Measurements from ENCODE around the gene CEP162.
"Not testable (repeated sequence)": the region's sequence is repeated elsewhere in the genome, so short reads cannot be mapped to it uniquely, and the experiment has no call there.

The CEP162 gene

GRCh38 chr6:84111351-84111750 is 116.1 kb downstream of the CEP162 start:
- not testable (repeated sequence) for DNase-seq (ENCODE audit: low read depth, low spot score); H3K4me3 ChIP-seq (ENCODE audit: low read length)

GRCh38 chr6:84107495-84107894 is 119.9 kb downstream of the CEP162 start:
- no peak overlapping the region for H3K4me3 ChIP-seq (ENCODE audit: low read length)
- DNase-seq (ENCODE audit: low read depth, low spot score), result no peak

GRCh38 chr6:84105215-84105924 is 122.1 kb downstream of the CEP162 start:
- H3K4me3 ChIP-seq (ENCODE audit: low read length); DNase-seq (ENCODE audit: low read depth, low spot score): not testable (repeated sequence)

GRCh38 chr6:84103029-84103428 is 124.4 kb downstream of the CEP162 start:
- no peak for DNase-seq (ENCODE audit: low read depth, low spot score)
- H3K4me3 ChIP-seq (ENCODE audit: low read length), result no peak overlapping the region

- no peak overlapping the region for H3K4me3 ChIP-seq (ENCODE audit: low read length)
- DNase-seq (ENCODE audit: low read depth, low spot score), result no peak
Measured at GRCh38 chr6:84095156-84095555, 132.3 kb downstream of the CEP162 start.

GRCh38 chr6:84093441-84094435 is 133.7 kb downstream of the CEP162 start:
- no peak overlapping the region for H3K4me3 ChIP-seq (ENCODE audit: low read length)
- DNase-seq (ENCODE audit: low read depth, low spot score), result peak; percentile 44

- no peak for DNase-seq (ENCODE audit: low read depth, low spot score)
- no peak overlapping the region for H3K4me3 ChIP-seq (ENCODE audit: low read length)
Measured at GRCh38 chr6:84089552-84089951, 137.9 kb downstream of the CEP162 start.

- no peak overlapping the region for H3K4me3 ChIP-seq (ENCODE audit: low read length)
- DNase-seq (ENCODE audit: low read depth, low spot score), result no peak
Measured at GRCh38 chr6:84089081-84089480, 138.4 kb downstream of the CEP162 start.

GRCh38 chr6:84086545-84087429 is 140.7 kb downstream of the CEP162 start:
- DNase-seq (ENCODE audit: low read depth, low spot score), result no peak

GRCh38 chr6:84086056-84086455 is 141.4 kb downstream of the CEP162 start:
- H3K4me3 ChIP-seq (ENCODE audit: low read length), result no peak overlapping the region
- no peak for DNase-seq (ENCODE audit: low read depth, low spot score)

More at GRCh38 chr6:84086545-84087429, 140.7 kb downstream of the CEP162 start:
- H3K4me3 ChIP-seq (ENCODE audit: low read length), result no peak overlapping the region

GRCh38 chr6:84084705-84085104 is 142.7 kb downstream of the CEP162 start:
- DNase-seq (ENCODE audit: low read depth, low spot score); H3K4me3 ChIP-seq (ENCODE audit: low read length): not testable (repeated sequence)

- DNase-seq (ENCODE audit: low read depth, low spot score), result no peak
- no peak overlapping the region for H3K4me3 ChIP-seq (ENCODE audit: low read length)
Measured at GRCh38 chr6:84082689-84083265, 144.7 kb downstream of the CEP162 start.

- H3K4me3 ChIP-seq (ENCODE audit: low read length), result no peak overlapping the region
- no peak for DNase-seq (ENCODE audit: low read depth, low spot score)
Measured at GRCh38 chr6:84081222-84081621, 146.2 kb downstream of the CEP162 start.

GRCh38 chr6:84078335-84078734 is 149.1 kb downstream of the CEP162 start:
- no peak for DNase-seq (ENCODE audit: low read depth, low spot score)
- H3K4me3 ChIP-seq (ENCODE audit: low read length), result no peak overlapping the region

- DNase-seq (ENCODE audit: low read depth, low spot score), result no peak
- H3K4me3 ChIP-seq (ENCODE audit: low read length), result no peak overlapping the region
Measured at GRCh38 chr6:84077645-84078044, 149.8 kb downstream of the CEP162 start.

- DNase-seq (ENCODE audit: low read depth, low spot score), result no peak
- H3K4me3 ChIP-seq (ENCODE audit: low read length), result no peak overlapping the region
Measured at GRCh38 chr6:84074988-84075781, 152.3 kb downstream of the CEP162 start.
